A673 (cell line): ENCODE results near the gene POMT2. TPM values are rescaled to one million over a fixed set of nuclear protein-coding genes. Genes with fewer than 3 reads are reported as not detected.

ENCODE experiments used
- BruUV-seq: library from RNA; stranded (reverse); fragments of 400-500 nt; replicated peaks from 2 replicates; lab custom pipeline; 2021; lab: Mats Ljungman, UMichigan
- CTCF ChIA-PET: fragments of 300-600 bp; sonication (Branson Sonifier 250); formaldehyde crosslinking; loops from one replicate; lab custom pipeline; 2022; ENCODE audit warnings: antibody characterized with exemption; lab: Charles Lee
- POLR2A ChIA-PET: fragments of 300-600 bp; sonication (Branson Sonifier 250); formaldehyde crosslinking; loops from one replicate; lab custom pipeline; 2022; ENCODE audit warnings: antibody characterized with exemption; ENCODE audit not compliant: low non-redundant PET; lab: Charles Lee
- DNase-seq: peaks from one replicate; pipeline ENCODE4 v3.0.0-alpha.2; 2015; ENCODE audit warnings: low spot score
- H3K27ac ChIP-seq: fragments of 200-600 bp; sonication (generic); 2 replicates; pipeline ENCODE4 v1.5.1; 2016; ENCODE audit warnings: mixed run types, low read depth, mild to moderate bottlenecking, mixed read lengths, antibody characterized with exemption, low read length; ENCODE audit not compliant: poor library complexity, severe bottlenecking
- H3K27me3 ChIP-seq: fragments of 200-600 bp; sonication (generic); replicated peaks from 2 replicates; pipeline ENCODE4 v1.6.1; 2017; ENCODE audit warnings: mixed run types, low read depth, mild to moderate bottlenecking, mixed read lengths, antibody characterized with exemption, low read length; ENCODE audit not compliant: insufficient read depth, poor library complexity
- H3K36me3 ChIP-seq: fragments of 200-600 bp; sonication (generic); 2 replicates; pipeline ENCODE4 v1.6.1; 2016; ENCODE audit warnings: mixed run types, mild to moderate bottlenecking, mixed read lengths, antibody characterized with exemption, low read length; ENCODE audit not compliant: insufficient read depth, poor library complexity, severe bottlenecking
- H3K4me1 ChIP-seq: fragments of 200-600 bp; sonication (generic); 2 replicates; pipeline ENCODE4 v1.6.1; 2017; ENCODE audit warnings: mixed run types, mild to moderate bottlenecking, mixed read lengths, antibody characterized with exemption, low read length; ENCODE audit not compliant: insufficient read depth, poor library complexity, severe bottlenecking
- H3K4me3 ChIP-seq: fragments of 200-600 bp; sonication (generic); 2 replicates; pipeline ENCODE4 v1.5.1; 2016; ENCODE audit warnings: low read depth, mixed run types, mild to moderate bottlenecking, mixed read lengths, low read length; ENCODE audit not compliant: poor library complexity, severe bottlenecking
- H3K9me3 ChIP-seq: fragments of 200-600 bp; sonication (generic); 2 replicates; pipeline ENCODE4 v1.6.1; 2016; ENCODE audit warnings: mixed run types, low read depth, mild to moderate bottlenecking, mixed read lengths, antibody characterized with exemption, low read length; ENCODE audit not compliant: poor library complexity, severe bottlenecking
- EZH2 ChIP-seq: fragments of 200-600 bp; sonication (generic); IDR thresholded peaks from 2 replicates; pipeline ENCODE4 v1.6.1; 2017; ENCODE audit warnings: borderline replicate concordance, low read depth, mild to moderate bottlenecking, mixed read lengths, antibody characterized with exemption, low read length; ENCODE audit not compliant: poor library complexity, severe bottlenecking
- intact Hi-C: fragments of 100-400 bp; cut with micrococcal nuclease; formaldehyde crosslinking; loops from one replicate; pipeline ENCODE4 v1.10.0; 2022; ENCODE audit not compliant: unreplicated experiment
- total RNA-seq: library from RNA; stranded (reverse); gene quantifications from 2 replicates; pipeline ENCODE4 v1.2.3, GENCODE V29; 2021
- TF ChIP-seq, protein P1 (sequence below): fragments of 300-800, 200-600 bp; sonication (generic); conservative IDR thresholded peaks from 2 replicates; pipeline ENCODE4 v1.5.1; 2017; ENCODE audit warnings: low read depth, mild to moderate bottlenecking, antibody characterized with exemption, low read length, moderate library complexity, mixed read lengths

The POMT2 gene
- total RNA-seq, 1 experiment from 2014 or later = 55.6 TPM

DNA sequence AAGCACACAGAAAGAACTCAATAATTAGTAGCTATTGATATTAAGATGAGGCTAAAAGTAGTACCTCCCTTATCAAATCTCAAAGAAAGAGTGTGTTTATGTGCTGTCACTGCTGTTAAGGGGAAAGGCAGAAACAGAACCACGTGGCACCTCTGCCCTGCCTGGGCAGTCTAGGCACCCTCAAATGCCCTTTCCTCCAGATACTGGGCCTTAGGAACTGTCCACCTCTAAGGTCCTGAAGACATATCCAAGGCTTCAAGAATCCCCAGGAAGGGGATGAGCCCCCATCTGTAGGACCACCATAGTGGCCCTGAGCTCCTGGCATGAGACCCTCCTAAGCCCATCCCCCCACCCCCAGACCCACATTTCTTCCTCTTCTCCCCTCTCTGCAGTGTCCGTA is 78.7 kb downstream of the POMT2 start:
- no peaks in the 10 kb centered on the region for H3K4me1 ChIP-seq
- POLR2A ChIA-PET = no interaction called here
- no peak for TF ChIP-seq EZH2
- TF ChIP-seq, protein P1, sequence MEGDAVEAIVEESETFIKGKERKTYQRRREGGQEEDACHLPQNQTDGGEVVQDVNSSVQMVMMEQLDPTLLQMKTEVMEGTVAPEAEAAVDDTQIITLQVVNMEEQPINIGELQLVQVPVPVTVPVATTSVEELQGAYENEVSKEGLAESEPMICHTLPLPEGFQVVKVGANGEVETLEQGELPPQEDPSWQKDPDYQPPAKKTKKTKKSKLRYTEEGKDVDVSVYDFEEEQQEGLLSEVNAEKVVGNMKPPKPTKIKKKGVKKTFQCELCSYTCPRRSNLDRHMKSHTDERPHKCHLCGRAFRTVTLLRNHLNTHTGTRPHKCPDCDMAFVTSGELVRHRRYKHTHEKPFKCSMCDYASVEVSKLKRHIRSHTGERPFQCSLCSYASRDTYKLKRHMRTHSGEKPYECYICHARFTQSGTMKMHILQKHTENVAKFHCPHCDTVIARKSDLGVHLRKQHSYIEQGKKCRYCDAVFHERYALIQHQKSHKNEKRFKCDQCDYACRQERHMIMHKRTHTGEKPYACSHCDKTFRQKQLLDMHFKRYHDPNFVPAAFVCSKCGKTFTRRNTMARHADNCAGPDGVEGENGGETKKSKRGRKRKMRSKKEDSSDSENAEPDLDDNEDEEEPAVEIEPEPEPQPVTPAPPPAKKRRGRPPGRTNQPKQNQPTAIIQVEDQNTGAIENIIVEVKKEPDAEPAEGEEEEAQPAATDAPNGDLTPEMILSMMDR = no peak
- no peak overlapping the region for H3K4me3 ChIP-seq
- H3K36me3 ChIP-seq = no peaks in the 10 kb centered on the region
- intact Hi-C loops = no loop called here
- no peak overlapping the region for H3K27ac ChIP-seq
- no peaks in the 10 kb centered on the region for H3K27me3 ChIP-seq
- H3K9me3 ChIP-seq = no peaks in the 10 kb centered on the region
- BruUV-seq = no TSS peak
- no peak for DNase-seq
- CTCF ChIA-PET = no interaction called here

DNA sequence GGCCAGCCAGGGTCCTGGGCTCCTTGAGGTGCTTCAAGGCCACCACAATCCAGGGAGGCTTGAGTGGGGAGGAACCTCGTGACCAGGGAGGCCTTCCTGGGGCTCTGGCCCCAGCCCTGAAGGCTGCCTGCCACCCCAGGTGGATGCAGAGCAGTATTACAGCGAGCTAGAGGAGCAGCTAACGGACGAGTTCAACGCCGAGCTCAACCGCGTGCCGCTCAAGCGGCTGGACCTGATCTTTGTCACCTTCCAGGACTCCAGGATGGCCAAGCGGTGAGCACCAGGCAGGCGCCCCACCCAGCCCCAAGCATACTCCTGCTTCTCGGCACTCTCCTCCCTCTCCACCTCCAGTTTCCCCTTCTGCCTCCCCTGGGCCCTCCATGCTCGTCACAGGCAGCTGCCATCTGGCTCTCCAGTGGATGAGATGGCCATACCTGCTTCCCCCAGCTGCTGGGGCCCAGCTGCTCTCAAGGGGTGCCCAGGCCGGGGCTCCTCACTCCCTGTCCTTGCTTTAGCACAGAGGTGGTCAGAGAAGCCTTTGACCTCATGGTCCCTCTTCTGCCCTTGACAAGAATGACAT is 80.3 kb downstream of the POMT2 start:
- CTCF ChIA-PET = no interaction called here
- no peaks in the 10 kb centered on the region for H3K27me3 ChIP-seq
- no peak overlapping the region for H3K4me3 ChIP-seq
- H3K27ac ChIP-seq = no peak overlapping the region
- TF ChIP-seq, protein P1 = no peak
- TF ChIP-seq EZH2 = no peak
- no peak for DNase-seq
- no peaks in the 10 kb centered on the region for H3K9me3 ChIP-seq
- no peaks in the 10 kb centered on the region for H3K36me3 ChIP-seq
- POLR2A ChIA-PET = no interaction called here
- BruUV-seq = no TSS peak
- no peaks in the 10 kb centered on the region for H3K4me1 ChIP-seq
- intact Hi-C loops = no loop called here

DNA sequence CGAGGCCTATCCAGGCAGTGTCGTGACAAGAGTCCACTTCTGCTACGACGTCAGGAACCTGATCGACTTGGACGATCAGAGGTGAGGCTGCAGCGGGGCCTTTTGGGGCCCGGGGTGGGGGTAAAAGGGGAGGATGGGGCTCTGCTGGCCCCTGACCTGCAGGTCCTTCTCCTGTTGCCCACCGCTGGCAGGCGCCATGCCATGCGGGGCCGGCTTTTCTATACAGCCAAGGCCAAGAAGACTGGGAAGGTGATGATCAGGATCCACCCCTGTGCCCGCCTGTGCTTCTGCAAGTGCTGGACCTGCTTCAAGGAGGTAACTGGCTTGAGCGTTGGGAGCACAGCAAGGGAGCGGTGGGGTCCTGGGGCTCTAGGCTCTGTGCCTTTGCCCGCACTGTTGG is 81.3 kb downstream of the POMT2 start:
- Histone ChIP-seq H3K4me3 (no peak overlapping the region), H3K27me3 (no peaks in the 10 kb centered on the region), H3K27ac (no peak overlapping the region), H3K36me3 (no peaks in the 10 kb centered on the region), H3K4me1 (no peaks in the 10 kb centered on the region), H3K9me3 (no peaks in the 10 kb centered on the region)
- intact Hi-C loops = no loop called here
- ChIA-PET CTCF (no interaction called here), POLR2A (no interaction called here)
- TF ChIP-seq, protein P1 = no peak
- TF ChIP-seq EZH2 = no peak
- no TSS peak for BruUV-seq
- no peak for DNase-seq
